A549 (cell line): Measurements from ENCODE around the gene MYADM. TPM values are rescaled to one million over a fixed set of nuclear protein-coding genes. Genes with fewer than 3 reads are reported as not detected.

Experiments used
- ATAC-seq, 2 experiments: fragments of 200-7000 bp in 1 of 2; fragments of >200 bp in 1 of 2; cut with Nextera tagmentation in 1 of 2; cut with Tn5 transposase in 1 of 2; 3 replicates each; pipeline versions ENCODE4 v1.8.0 to v1.9.1; 2018 to 2020; ENCODE audit warnings: mild to moderate bottlenecking in 1 of 2, moderate library complexity in 1 of 2
- CTCF ChIA-PET: fragments of 300-600 bp; sonication (Branson Sonifier 250); formaldehyde crosslinking; extraction: SDS; loops from one replicate; lab custom pipeline; 2021; ENCODE audit warnings: antibody characterized with exemption, inconsistent platforms; lab: Yijun Ruan, JAX
- POLR2A ChIA-PET: fragments of 350-600 bp; formaldehyde crosslinking; extraction: SDS; loops from one replicate; lab custom pipeline; 2021; ENCODE audit warnings: antibody characterized with exemption, inconsistent platforms; lab: Yijun Ruan, JAX
- DNase-seq, 2 experiments: peaks; one replicate each; pipeline versions ENCODE4 v3.0.0 to v3.0.0-alpha.2; 2011 to 2016; ENCODE audit warnings: low read depth in 1 of 2, low spot score in 1 of 2
- FAIRE-seq: peaks from 2 replicates; lab custom pipeline; 2011; peaks lifted over from hg19 to GRCh38; lab: Jason Lieb, UNC
- H3K27ac ChIP-seq, 2 experiments: fragments of >200 bp; sonication (Bioruptor Twin); formaldehyde crosslinking; 3 replicates each; pipeline ENCODE4 v1.5.1; 2016 to 2017
- H3K4me1 ChIP-seq: fragments of >200 bp; sonication (Bioruptor Twin); formaldehyde crosslinking; 3 replicates; pipeline ENCODE4 v1.6.1; 2016
- H3K4me2 ChIP-seq: fragments of >200 bp; sonication (Bioruptor Twin); formaldehyde crosslinking; 3 replicates; pipeline ENCODE4 v1.6.1; 2016
- H3K4me3 ChIP-seq: fragments of >200 bp; sonication (Bioruptor Twin); formaldehyde crosslinking; 3 replicates; pipeline ENCODE4 v1.5.1; 2016
- H3K9me3 ChIP-seq: fragments of >200 bp; sonication (Bioruptor Twin); formaldehyde crosslinking; 3 replicates; pipeline ENCODE4 v1.6.1; 2016
- ATOH8 ChIP-seq: fragments of 250-450 bp; sonication (Bioruptor Pico); IDR thresholded peaks from 2 replicates; pipeline ENCODE4 v1.5.0; 2020; ENCODE audit warnings: low read depth, mild to moderate bottlenecking, moderate library complexity
- BCL3 ChIP-seq: fragments of >200 bp; sonication (Bioruptor Twin); formaldehyde crosslinking; IDR thresholded peaks from 3 replicates; pipeline ENCODE4 v1.6.1; 2016
- BHLHE40 ChIP-seq: IDR thresholded peaks from 2 replicates; pipeline ENCODE4 v1.6.1; 2012; ENCODE audit warnings: low read depth, low read length, inconsistent platforms
- CEBPB ChIP-seq, 2 experiments: fragments of >200 bp in 1 of 2; sonication (Bioruptor Twin) in 1 of 2; formaldehyde crosslinking in 1 of 2; IDR thresholded peaks; 2 replicates each; pipeline ENCODE4 v1.6.1; 2012 to 2016
- CHD2 ChIP-seq: fragments of 150-350 bp; IDR thresholded peaks from 2 replicates; pipeline ENCODE4 v1.6.1; 2014; ENCODE audit warnings: low read length; ENCODE audit not compliant: partially characterized antibody
- E2F6 ChIP-seq: IDR thresholded peaks from 2 replicates; pipeline ENCODE4 v1.6.1; 2012; ENCODE audit warnings: low read depth, borderline replicate concordance
- EHF ChIP-seq: fragments of 250-450 bp; sonication (Bioruptor Pico); IDR thresholded peaks from 2 replicates; pipeline ENCODE4 v1.5.0; 2020; ENCODE audit warnings: mild to moderate bottlenecking
- EP300 ChIP-seq, 2 experiments: fragments of >200 bp; sonication (Bioruptor Twin); formaldehyde crosslinking; IDR thresholded peaks; 2 replicates in 1 of 2; 3 replicates in 1 of 2; pipeline ENCODE4 v1.6.1; 2016 to 2017
- HOXB13 ChIP-seq: fragments of 250-450 bp; sonication (Bioruptor Pico); IDR thresholded peaks from 2 replicates; pipeline ENCODE4 v1.5.0; 2020; ENCODE audit warnings: low read depth, mild to moderate bottlenecking, moderate library complexity
- KDM1A ChIP-seq: fragments of 200-600 bp; sonication (generic); IDR thresholded peaks from 2 replicates; pipeline ENCODE4 v1.6.1; 2016; ENCODE audit warnings: low read depth, mild to moderate bottlenecking
- PBX3 ChIP-seq: IDR thresholded peaks from 2 replicates; pipeline ENCODE4 v1.6.1; 2012
- PHF8 ChIP-seq: fragments of 200-600 bp; sonication (generic); IDR thresholded peaks from 2 replicates; pipeline ENCODE4 v1.6.1; 2016; ENCODE audit warnings: low read depth, mild to moderate bottlenecking, antibody characterized with exemption, moderate library complexity, borderline replicate concordance
- RARB ChIP-seq: fragments of 250-450 bp; sonication (Bioruptor Pico); IDR thresholded peaks from 2 replicates; pipeline ENCODE4 v1.8.0; 2021; ENCODE audit warnings: mild to moderate bottlenecking, moderate library complexity
- RCOR1 ChIP-seq: fragments of 150-350 bp; IDR thresholded peaks from 2 replicates; pipeline ENCODE4 v1.6.1; 2014; ENCODE audit warnings: antibody characterized with exemption, low read length, low read depth
- REST ChIP-seq: fragments of 200-600 bp; sonication (generic); IDR thresholded peaks from 2 replicates; pipeline ENCODE4 v1.6.1; 2016; ENCODE audit warnings: antibody characterized with exemption, mild to moderate bottlenecking, moderate library complexity
- SMC3 ChIP-seq: fragments of >200 bp; sonication (Bioruptor Twin); formaldehyde crosslinking; IDR thresholded peaks from 3 replicates; pipeline ENCODE4 v1.6.1; 2018; ENCODE audit warnings: inconsistent platforms
- SREBF2 ChIP-seq: fragments of 450-650 bp; IDR thresholded peaks from 2 replicates; pipeline ENCODE4 v1.6.1; 2014; ENCODE audit warnings: mild to moderate bottlenecking, moderate library complexity
- TP53 ChIP-seq: fragments of 250-450 bp; sonication (Bioruptor Pico); IDR thresholded peaks from 2 replicates; pipeline ENCODE4 v1.5.0; 2021; ENCODE audit warnings: mild to moderate bottlenecking, moderate library complexity
- USF2 ChIP-seq: fragments of 450-650 bp; IDR thresholded peaks from 2 replicates; pipeline ENCODE4 v1.6.1; 2014; ENCODE audit warnings: antibody characterized with exemption
- ZNF302 ChIP-seq: fragments of 250-450 bp; sonication (Bioruptor Pico); IDR thresholded peaks from 2 replicates; pipeline ENCODE4 v1.9.0; 2021; ENCODE audit warnings: inconsistent platforms, mild to moderate bottlenecking, moderate library complexity
- WGBS: methylation state at CpG from one replicate; pipeline ENCODE4 v1.1.6; 2017; ENCODE audit errors: missing lambda C conversion rate; 5-methylcytosine and 5-hydroxymethylcytosine counted together
- polyA plus RNA-seq, 4 experiments: library from polyadenylated mRNA; depleted of rRNA in 3 of 4; stranded (reverse); fragments of >200 nt; fragmentation: RNase III in 1 of 4; extraction: RNeasy Plus Mini Kit Qiagen cat#74134 plus additional on column Dnase treatment in 1 of 4; gene quantifications; 2 replicates in 3 of 4; 3 replicates in 1 of 4; pipeline ENCODE4 v1.2.3, GENCODE V29; 2011 to 2017

The MYADM gene
- polyA plus RNA-seq, 2 of the 4 experiments (the other 2 are of a cell fraction): 37.7 to 90.7 TPM

GRCh38 chr19:53908935-53909415, 41.3 kb downstream of the MYADM start, which contains the start of gene CACNG7:
TSS of gene CACNG7 (plus strand) at chr19:53909278. CDS start at chr19:53912832, 3,554 bp downstream.
- no peak for TF ChIP-seq RARB (CRISPR knock-in tag)
- no peak for TF ChIP-seq KDM1A
- no peak for TF ChIP-seq E2F6
- TF ChIP-seq ZNF302 (CRISPR knock-in tag): no peak
- TF ChIP-seq EP300 (IDR thresholded peaks at IDR 0.05): no peak
- no peak for TF ChIP-seq USF2
- TF ChIP-seq PBX3: no peak
- no peak for TF ChIP-seq HOXB13
- TF ChIP-seq BHLHE40: no peak

GRCh38 chr19:53909471-53910169, 41.9 kb downstream of the MYADM start:
- no peak for ATAC-seq
- Histone ChIP-seq H3K9me3 (no peaks in the 10 kb centered on the region), H3K4me2 (peak overlapping the region; percentile 92), H3K4me1 (peaks cover 42% of the 10 kb centered on the region), H3K27ac (peak overlapping the region; percentile 65 to 82), H3K4me3 (peak overlapping the region; percentile 70)
- no peak for FAIRE-seq
- no peak for DNase-seq
- CTCF ChIA-PET: interaction anchor here (0.6 to 1.4 kb wide), 3 partner anchors 9 to 133 kb away, joined by 3 to 4 read pairs (median 3); no protein-coding TSS in a partner anchor
- TF ChIP-seq SREBF2 (no peak), PHF8 (0 out of 2 replicates have a peak, but pooled peaks have one; percentile 29), RCOR1 (no peak), KDM1A (no peak)
- POLR2A ChIA-PET: interaction anchor here (0.7 kb wide), 1 partner anchor 17 kb away, joined by 6 read pairs; no protein-coding TSS in a partner anchor
- 12% methylated on average over 30 of the region's 47 CpGs for WGBS

More at GRCh38 chr19:53908935-53909415, 41.3 kb downstream of the MYADM start, which contains the start of gene CACNG7:
- Histone ChIP-seq H3K9me3 (no peaks in the 10 kb centered on the region), H3K4me1 (peaks cover 42% of the 10 kb centered on the region), H3K4me3 (peak within 1 kb of the TSS; percentile 70), H3K4me2 (peak within 1 kb of the TSS; percentile 92), H3K27ac (peak within 1 kb of the TSS; percentile 65 to 82)
- ChIA-PET CTCF (interaction anchor here (1.0 to 3.2 kb wide), 3 partner anchors 12 to 121 kb away, joined by 3 to 63 read pairs (median 38); no protein-coding TSS in a partner anchor), POLR2A (interaction anchor here (2.0 kb wide), 1 partner anchor 72 kb away, joined by 8 read pairs; no protein-coding TSS in a partner anchor)
- WGBS: 4% methylated on average over 5 of the region's 28 CpGs
- ATAC-seq: peak; percentile 14 to 18; a peak in 2 of 6 replicates
- FAIRE-seq: no peak
- DNase-seq: peak in 1 of 2 experiments; percentile 43

- Histone ChIP-seq H3K9me3 (no peaks in the 10 kb centered on the region), H3K4me1 (peaks cover 37% of the 10 kb centered on the region), H3K27ac (peak overlapping the region in 1 of 2 experiments; percentile 82; a peak in 4 of 6 replicates), H3K4me3 (peak overlapping the region; percentile 70), H3K4me2 (peak overlapping the region; percentile 92)
- DNase-seq (no peak), FAIRE-seq (no peak), ATAC-seq (no peak)
- ChIA-PET CTCF (interaction anchor here (0.6 to 3.8 kb wide), 4 partner anchors 10 to 133 kb away, joined by 3 to 25 read pairs (median 4); no protein-coding TSS in a partner anchor), POLR2A (interaction anchor here (0.7 kb wide), 1 partner anchor 18 kb away, joined by 6 read pairs; no protein-coding TSS in a partner anchor)
- WGBS: 48% methylated on average over 10 of the region's 13 CpGs
- TF ChIP-seq USF2 (no peak), PHF8 (no peak), SMC3 (no peak), ATOH8 (CRISPR knock-in tag) (no peak), HOXB13 (no peak), BCL3 (no peak), CEBPB (IDR thresholded peaks at IDR 0.05) (no peak), TP53 (CRISPR knock-in tag) (no peak), REST (no peak), EHF (no peak), CHD2 (no peak)
These were observed 42.5 kb downstream of the MYADM start for GRCh38 chr19:53910170-53910518.
